ENCODE results near the gene RBPJL. TPM values are rescaled to one million over a fixed set of nuclear protein-coding genes. Genes with fewer than 3 reads are reported as not detected.

Gene RBPJL, protein sequence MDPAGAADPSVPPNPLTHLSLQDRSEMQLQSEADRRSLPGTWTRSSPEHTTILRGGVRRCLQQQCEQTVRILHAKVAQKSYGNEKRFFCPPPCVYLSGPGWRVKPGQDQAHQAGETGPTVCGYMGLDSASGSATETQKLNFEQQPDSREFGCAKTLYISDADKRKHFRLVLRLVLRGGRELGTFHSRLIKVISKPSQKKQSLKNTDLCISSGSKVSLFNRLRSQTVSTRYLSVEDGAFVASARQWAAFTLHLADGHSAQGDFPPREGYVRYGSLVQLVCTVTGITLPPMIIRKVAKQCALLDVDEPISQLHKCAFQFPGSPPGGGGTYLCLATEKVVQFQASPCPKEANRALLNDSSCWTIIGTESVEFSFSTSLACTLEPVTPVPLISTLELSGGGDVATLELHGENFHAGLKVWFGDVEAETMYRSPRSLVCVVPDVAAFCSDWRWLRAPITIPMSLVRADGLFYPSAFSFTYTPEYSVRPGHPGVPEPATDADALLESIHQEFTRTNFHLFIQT
- not detected in 2 replicates for total RNA-seq

DNA sequence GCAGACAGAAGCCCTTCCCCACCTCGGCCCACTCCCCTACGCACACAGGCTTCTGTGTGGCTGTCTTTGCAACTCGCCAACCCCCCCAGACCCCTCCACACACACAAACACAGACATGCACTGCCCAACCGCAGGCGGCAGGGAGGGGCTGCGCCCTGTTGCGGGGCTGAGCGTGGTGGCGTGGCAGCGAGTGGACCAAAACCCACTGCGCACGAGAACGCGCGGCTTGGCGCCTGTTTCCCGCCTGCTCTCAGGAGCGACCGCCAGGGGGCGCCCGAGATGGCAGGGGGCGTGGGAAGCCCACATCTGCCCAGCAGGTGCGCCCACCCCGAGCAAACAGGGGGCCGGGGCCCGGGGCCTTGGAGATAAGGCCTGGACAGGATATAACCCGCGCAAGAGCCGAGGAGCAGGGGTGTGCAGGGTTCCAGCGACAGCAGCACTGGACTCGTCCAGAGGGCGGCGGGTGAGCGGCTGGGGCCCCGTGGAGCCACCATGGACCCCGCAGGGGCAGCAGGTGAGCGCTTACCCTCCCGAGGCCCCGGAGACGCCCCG, at the start of gene RBPJL:
RBPJL (plus strand) TSS at position 410 of the 552 bp plus-strand sequence; CDS start at position 493, 83 bp downstream.

DNA sequence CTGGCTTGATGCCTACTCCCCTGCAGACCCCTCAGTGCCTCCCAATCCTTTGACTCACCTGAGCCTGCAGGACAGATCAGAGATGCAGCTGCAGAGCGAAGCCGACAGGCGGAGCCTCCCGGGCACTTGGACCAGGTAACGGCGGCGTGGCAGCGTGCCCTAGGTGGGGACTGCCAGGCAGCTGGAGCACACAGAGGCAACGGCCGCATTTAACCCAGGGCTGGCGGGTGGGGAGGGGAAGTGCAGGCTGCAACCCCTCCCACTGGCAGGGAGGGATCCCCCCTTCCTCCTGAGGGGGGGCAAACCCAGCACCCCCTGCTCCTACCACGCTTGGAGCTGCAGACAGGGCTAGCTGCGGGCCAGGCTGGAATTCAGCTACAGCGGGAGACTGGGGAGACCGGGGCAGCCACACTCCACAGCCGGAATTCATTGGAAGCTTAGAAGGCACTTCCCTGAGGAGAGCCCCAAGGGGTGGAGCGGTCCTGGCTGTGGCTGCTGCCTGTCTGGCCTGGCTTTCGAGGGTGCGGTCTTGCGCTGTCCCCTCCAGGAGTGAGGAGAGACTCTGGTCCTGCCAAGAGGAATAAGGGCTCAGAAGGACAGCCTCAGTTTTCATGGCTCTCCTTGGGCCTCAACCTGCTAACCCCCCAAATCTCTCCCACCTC, 1.6 kb downstream of the RBPJL start, which contains the start of gene MATN4:
MATN4 (minus strand) TSS at position 183 of the 662 bp plus-strand sequence. CDS start 2,717 bp downstream, outside the sequence.

DNA sequence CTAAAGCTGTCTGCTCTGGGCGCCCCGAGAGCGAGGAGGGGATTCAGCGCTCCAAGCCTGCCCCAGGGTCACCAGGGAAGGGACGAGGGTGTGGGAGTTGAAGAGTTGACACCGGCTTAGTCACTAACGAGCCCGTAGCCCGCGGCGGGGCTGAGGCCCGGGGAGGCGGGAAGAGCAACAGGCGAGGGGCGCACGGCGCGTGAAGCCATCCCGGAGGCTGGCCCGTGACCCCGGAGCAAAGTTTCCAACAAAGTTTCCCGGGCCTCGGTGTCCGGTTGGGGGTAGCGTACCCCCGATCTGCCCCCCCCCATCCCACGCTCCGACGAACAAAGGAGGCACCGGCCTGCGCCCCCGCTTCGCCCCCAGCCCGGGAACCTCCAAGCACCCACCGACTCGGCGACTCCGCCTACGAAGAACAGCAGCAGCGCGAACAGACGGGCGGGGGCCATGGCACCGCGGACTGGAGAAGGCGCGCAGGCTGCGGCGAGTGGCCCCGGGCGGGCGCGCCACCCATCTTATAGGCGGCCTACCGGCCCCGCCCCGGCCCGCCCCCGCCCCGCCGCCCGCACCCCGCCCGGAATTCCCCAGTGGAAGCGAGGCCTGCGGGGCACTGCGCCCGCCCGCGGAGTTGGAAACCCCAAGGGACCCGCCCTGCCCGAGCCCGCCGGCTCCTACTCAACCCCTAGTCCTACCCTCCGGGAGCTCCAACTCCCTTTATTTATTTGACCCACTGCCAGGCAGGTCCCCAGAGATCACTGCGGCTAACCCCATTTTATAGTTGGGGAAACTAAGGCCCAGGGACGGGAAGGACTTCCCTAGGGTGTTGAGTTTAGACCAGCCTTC, 41.5 kb downstream of the RBPJL start, which contains the start of gene SDC4:
SDC4 (minus strand) TSS at position 489 of the 843 bp plus-strand sequence; CDS start at position 449, 40 bp downstream.

DNA sequence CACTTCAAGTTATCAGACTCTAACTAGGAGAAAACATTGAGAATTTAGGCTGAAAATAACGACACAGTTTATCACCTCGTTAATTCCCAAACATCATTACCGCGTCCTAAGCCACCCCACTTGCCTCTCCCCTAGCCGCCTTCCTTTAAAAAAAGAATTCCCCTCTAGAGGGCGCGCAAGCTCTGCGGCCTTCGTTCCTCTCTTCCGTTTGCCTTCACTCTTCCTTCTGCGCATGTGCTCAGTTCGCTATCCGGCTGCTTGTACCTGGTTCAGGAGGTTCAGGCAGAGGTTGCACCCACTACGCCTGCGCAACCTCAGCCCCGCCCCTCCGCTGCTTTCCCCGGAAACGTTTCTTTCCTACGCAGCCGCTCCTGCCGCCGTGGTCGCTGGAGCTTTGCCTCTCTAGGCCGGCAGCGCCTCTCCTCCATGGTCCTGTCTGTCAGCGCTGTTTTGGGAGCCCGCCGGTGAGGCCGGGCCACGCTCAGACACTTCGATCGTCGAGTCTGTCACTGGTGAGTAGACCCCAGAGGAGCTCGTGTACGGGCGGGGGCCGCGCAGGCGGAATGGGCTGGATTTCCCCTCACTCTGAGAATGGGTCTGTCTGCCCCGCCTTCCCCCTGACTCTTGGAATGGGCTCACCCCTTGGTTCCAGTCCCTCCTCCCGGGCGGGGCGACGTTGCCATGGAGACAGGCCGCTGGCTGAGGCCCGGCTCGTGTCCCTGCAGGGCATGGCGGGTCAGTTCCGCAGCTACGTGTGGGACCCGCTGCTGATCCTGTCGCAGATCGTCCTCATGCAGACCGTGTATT, 56.4 kb downstream of the RBPJL start, which contains the start of gene SYS1:
SYS1 (plus strand) TSS at position 353 of the 807 bp plus-strand sequence; CDS start at position 729, 376 bp downstream.

Other genes starting within 250 kb of the RBPJL start
- 0.19 and 0.33 TPM in 2 replicates for gene KCNS1, start 205.7 kb upstream of the RBPJL start, total RNA-seq
- gene WFDC5, start 191.7 kb upstream of the RBPJL start, total RNA-seq: not detected in 2 replicates
- not detected in 2 replicates for gene WFDC12, start 182.4 kb upstream of the RBPJL start, total RNA-seq
- gene PI3, start 131.9 kb upstream of the RBPJL start, total RNA-seq: not detected in 2 replicates
- gene SEMG1, start 99.8 kb upstream of the RBPJL start, total RNA-seq: not detected in 2 replicates
- gene SEMG2, start 85.5 kb upstream of the RBPJL start, total RNA-seq: not detected in 2 replicates
- gene SLPI, start 52.3 kb upstream of the RBPJL start, total RNA-seq: not detected in 2 replicates
- gene MATN4, start 1.5 kb downstream of the RBPJL start, total RNA-seq: 0.33 TPM in 1 of 2 replicates, not detected in the other
- 36.8 and 59.1 TPM in 2 replicates for gene SDC4, start 41.6 kb downstream of the RBPJL start, total RNA-seq
- 27.7 and 37.9 TPM in 2 replicates for gene SYS1, start 56.3 kb downstream of the RBPJL start, total RNA-seq
- not detected in 2 replicates for gene TP53TG5, start 71.5 kb downstream of the RBPJL start, total RNA-seq
- 4.9 and 8.2 TPM in 2 replicates for gene DBNDD2, start 101.4 kb downstream of the RBPJL start, total RNA-seq
- gene PIGT, start 109.3 kb downstream of the RBPJL start, total RNA-seq: 49.8 and 63.7 TPM in 2 replicates
- not detected in 2 replicates for gene WFDC2, start 162.9 kb downstream of the RBPJL start, total RNA-seq
- gene SPINT3, start 208.8 kb downstream of the RBPJL start, total RNA-seq: not detected in 2 replicates
- not detected in 2 replicates for gene WFDC6, start 232.6 kb downstream of the RBPJL start, total RNA-seq
- gene EPPIN, start 240.6 kb downstream of the RBPJL start, total RNA-seq: not detected in 2 replicates

Data from vein endothelial cell (primary cell).